ENCODE measurements around the gene FRMD3. TPM values are rescaled to one million over a fixed set of nuclear protein-coding genes. Genes with fewer than 3 reads are reported as not detected.

Gene FRMD3
- total RNA-seq, 1 experiment from 2014 or later = 0.55 TPM

DNA sequence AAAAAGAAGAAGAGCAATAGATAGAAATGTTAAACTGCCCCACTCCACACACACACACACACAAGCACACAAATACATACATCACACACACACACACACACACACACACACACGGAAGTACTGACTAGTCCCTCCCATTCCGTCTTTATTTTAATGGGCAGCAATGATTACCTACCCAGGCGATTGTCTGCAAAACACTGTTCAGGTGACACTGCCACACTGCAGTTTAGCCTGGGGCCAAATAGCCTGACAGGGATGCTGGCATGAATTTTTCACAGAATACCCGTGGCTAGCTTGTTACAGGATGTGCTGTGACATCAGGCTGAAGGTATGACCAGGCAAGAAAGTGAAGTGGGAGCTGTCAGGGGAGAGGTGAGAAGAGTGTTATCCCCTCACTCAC is 86.9 kb downstream of the FRMD3 start:
- Histone ChIP-seq H3K23ac (ENCODE audit: insufficient read length, low read depth, low read length) (no peak overlapping the region), H3K27me3 (ENCODE audit: insufficient read depth, low read length) (no peaks in the 10 kb centered on the region), H3K9ac (ENCODE audit: extremely low read depth, insufficient read length, low read length) (no peak overlapping the region), H2AK5ac (ENCODE audit: insufficient read length, low read length) (no peak overlapping the region), H3T11ph (ENCODE audit: low read length) (no peak overlapping the region), H2BK5ac (ENCODE audit: insufficient read length, low read length) (no peak overlapping the region), H4K5ac (ENCODE audit: insufficient read length, low read depth, low read length) (no peak overlapping the region), H3K4me2 (ENCODE audit: insufficient read depth, insufficient read length, low read length) (no peak overlapping the region), H2BK120ac (ENCODE audit: low read depth, low read length, poor library complexity, severe bottlenecking) (no peak overlapping the region), H2AFZ (ENCODE audit: low read length) (no peak overlapping the region), H2BK20ac (ENCODE audit: low read depth, low read length, poor library complexity, severe bottlenecking) (no peak overlapping the region), H4K91ac (ENCODE audit: insufficient read length, low read depth, low read length) (no peak overlapping the region), H3K4ac (ENCODE audit: low read depth, low read length) (no peak overlapping the region), H3K79me2 (ENCODE audit: insufficient read depth, low read length) (no peaks in the 10 kb centered on the region), H3K23me2 (ENCODE audit: insufficient read length, low read depth, low read length, poor library complexity, severe bottlenecking) (no peaks in the 10 kb centered on the region), H3K18ac (ENCODE audit: insufficient read length, low read depth, low read length) (no peak overlapping the region), H3K4me1 (ENCODE audit: insufficient read depth, low read length) (no peaks in the 10 kb centered on the region), H3K79me1 (ENCODE audit: insufficient read depth, low read depth, low read length, poor library complexity, severe bottlenecking) (no peaks in the 10 kb centered on the region), H3K14ac (ENCODE audit: insufficient read depth, low read length) (no peak overlapping the region), H2BK12ac (ENCODE audit: insufficient read length, low read depth, low read length) (no peak overlapping the region), H3K9me3 (ENCODE audit: control insufficient read depth, low read depth, low read length) (no peaks in the 10 kb centered on the region), H3K27ac (ENCODE audit: insufficient read length, low read depth, low read length) (no peak overlapping the region), H2BK15ac (ENCODE audit: low read depth, low read length) (no peak overlapping the region), H3K56ac (ENCODE audit: insufficient read length, low read depth, low read length) (no peak overlapping the region), H4K8ac (replicated peaks; ENCODE audit: insufficient read length, low read depth, low read length) (no peak overlapping the region), H4K20me1 (ENCODE audit: control insufficient read depth, insufficient read depth, insufficient read length) (no peaks in the 10 kb centered on the region)
- H3K9me3 Mint-ChIP-seq = no peaks in the 10 kb centered on the region
- H3K4me3 Mint-ChIP-seq = no peak overlapping the region
- TF ChIP-seq, protein P1, sequence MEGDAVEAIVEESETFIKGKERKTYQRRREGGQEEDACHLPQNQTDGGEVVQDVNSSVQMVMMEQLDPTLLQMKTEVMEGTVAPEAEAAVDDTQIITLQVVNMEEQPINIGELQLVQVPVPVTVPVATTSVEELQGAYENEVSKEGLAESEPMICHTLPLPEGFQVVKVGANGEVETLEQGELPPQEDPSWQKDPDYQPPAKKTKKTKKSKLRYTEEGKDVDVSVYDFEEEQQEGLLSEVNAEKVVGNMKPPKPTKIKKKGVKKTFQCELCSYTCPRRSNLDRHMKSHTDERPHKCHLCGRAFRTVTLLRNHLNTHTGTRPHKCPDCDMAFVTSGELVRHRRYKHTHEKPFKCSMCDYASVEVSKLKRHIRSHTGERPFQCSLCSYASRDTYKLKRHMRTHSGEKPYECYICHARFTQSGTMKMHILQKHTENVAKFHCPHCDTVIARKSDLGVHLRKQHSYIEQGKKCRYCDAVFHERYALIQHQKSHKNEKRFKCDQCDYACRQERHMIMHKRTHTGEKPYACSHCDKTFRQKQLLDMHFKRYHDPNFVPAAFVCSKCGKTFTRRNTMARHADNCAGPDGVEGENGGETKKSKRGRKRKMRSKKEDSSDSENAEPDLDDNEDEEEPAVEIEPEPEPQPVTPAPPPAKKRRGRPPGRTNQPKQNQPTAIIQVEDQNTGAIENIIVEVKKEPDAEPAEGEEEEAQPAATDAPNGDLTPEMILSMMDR (conservative IDR thresholded peaks at IDR 0.05) = no peak
- no peaks in the 10 kb centered on the region for H3K27me3 Mint-ChIP-seq (ENCODE audit: low read depth)
- no peaks in the 10 kb centered on the region for H3K36me3 Mint-ChIP-seq (ENCODE audit: insufficient read depth in 1 of 3, low read depth in 3 of 3)
- no CpG with 5 or more reads among the region's 4 CpGs for WGBS (ENCODE audit: extremely low coverage, insufficient read length, low lambda C conversion rate)
- DNase-seq = no peak
- H3K4me1 Mint-ChIP-seq = no peaks in the 10 kb centered on the region
- H3K27ac Mint-ChIP-seq = no peak overlapping the region

Data from H9 (cell line).